Suprapubic skin (tissue), 4 donors: ENCODE results near the gene DNAH12.

ENCODE experiments used
- CTCF ChIP-seq, 2 donors: fragments of 200-600 bp in 1 of 2; fragments of 450-650 bp in 1 of 2; sonication (generic) in 1 of 2; IDR thresholded peaks; one replicate each; pipeline ENCODE4 v1.5.1; 2016 to 2019; ENCODE audit warnings: antibody characterized with exemption in 2 of 2, mild to moderate bottlenecking in 1 of 2, moderate library complexity in 1 of 2
- EP300 ChIP-seq: sonication (generic); formaldehyde crosslinking; IDR thresholded peaks from one replicate; pipeline ENCODE4 v1.6.1; 2017; ENCODE audit warnings: antibody characterized with exemption
- POLR2A ChIP-seq, 2 donors: fragments of 450-650 bp; IDR thresholded peaks; one replicate each; pipeline ENCODE4 v1.6.1; 2017; ENCODE audit warnings: antibody characterized with exemption in 2 of 2, mild to moderate bottlenecking in 2 of 2, moderate library complexity in 2 of 2
- POLR2AphosphoS5 ChIP-seq, 3 donors: sonication (generic); formaldehyde crosslinking; IDR thresholded peaks; one replicate each; pipeline ENCODE4 v1.6.1; 2017; ENCODE audit warnings: antibody characterized with exemption in 3 of 3

- no peak for TF ChIP-seq CTCF (IDR thresholded peaks at IDR 0.05)
- TF ChIP-seq POLR2A (IDR thresholded peaks at IDR 0.05): no peak
- no peak for TF ChIP-seq EP300
- TF ChIP-seq POLR2AphosphoS5 (IDR thresholded peaks at IDR 0.05): no peak
These were observed 251.8 kb downstream of the DNAH12 start, which contains the start of gene ASB14 for GRCh38 chr3:57292159-57292896.
